Common myeloid progenitor, CD34-positive (primary cell): Measurements from ENCODE around the gene CHST3.

Source experiments
- CTCF ChIA-PET: fragments of 350-600 bp; sonication (Branson Sonifier 250); formaldehyde crosslinking; loops from one replicate; lab custom pipeline; 2021; ENCODE audit warnings: antibody characterized with exemption; lab: Charles Lee
- POLR2A ChIA-PET: fragments of 350-600 bp; sonication (Branson Sonifier 250); formaldehyde crosslinking; loops from one replicate; lab custom pipeline; 2021; ENCODE audit warnings: antibody characterized with exemption; lab: Charles Lee
- DNase-seq, 3 donors: peaks; one replicate each; pipeline versions ENCODE4 v3.0.0 to v3.0.0-alpha.2; 2013
- H3K27ac ChIP-seq, 2 experiments: 1 replicate in 1 of 2; 2 replicates in 1 of 2; pipeline ENCODE4 v1.7.0; 2013; ENCODE audit warnings: inconsistent platforms in 2 of 2, low read length in 2 of 2, mild to moderate bottlenecking in 2 of 2, low read depth in 1 of 2, moderate library complexity in 1 of 2; ENCODE audit not compliant: severe bottlenecking in 2 of 2, insufficient read depth in 1 of 2, poor library complexity in 1 of 2
- H3K27me3 ChIP-seq, 5 experiments: replicated peaks in 2 of 5; 1 replicate in 3 of 5; 2 replicates in 2 of 5; pipeline versions ENCODE4 v1.6.1 to v1.7.0; 2013; ENCODE audit warnings: low read length in 4 of 5, mild to moderate bottlenecking in 2 of 5, moderate library complexity in 2 of 5, inconsistent platforms in 1 of 5; ENCODE audit not compliant: insufficient read depth in 5 of 5, control insufficient read depth in 4 of 5
- H3K36me3 ChIP-seq, 4 experiments: 1 replicate in 2 of 4; 2 replicates in 2 of 4; pipeline versions ENCODE4 v1.6.1 to v1.7.0; 2013; ENCODE audit warnings: low read length in 3 of 4, control low read depth in 1 of 4, mild to moderate bottlenecking in 1 of 4; ENCODE audit not compliant: control insufficient read depth in 4 of 4, insufficient read depth in 4 of 4
- H3K4me1 ChIP-seq, 4 experiments: 1 replicate in 3 of 4; 2 replicates in 1 of 4; pipeline versions ENCODE4 v1.6.1 to v1.7.1; 2013; ENCODE audit warnings: low read length in 3 of 4, mild to moderate bottlenecking in 3 of 4, control low read depth in 1 of 4, inconsistent platforms in 1 of 4, moderate library complexity in 1 of 4; ENCODE audit not compliant: control insufficient read depth in 4 of 4, insufficient read depth in 4 of 4; ENCODE audit errors: control extremely low read depth in 1 of 4
- H3K4me3 ChIP-seq, 7 experiments: 1 replicate in 4 of 7; 2 replicates in 3 of 7; pipeline versions ENCODE4 v1.5.1 to v1.7.0; 2013; ENCODE audit warnings: mild to moderate bottlenecking in 7 of 7, low read length in 6 of 7, moderate library complexity in 6 of 7, inconsistent platforms in 2 of 7, low read depth in 2 of 7, control low read depth in 1 of 7; ENCODE audit not compliant: insufficient read depth in 4 of 7, control insufficient read depth in 1 of 7; ENCODE audit errors: extremely low read depth in 1 of 7
- H3K9me3 ChIP-seq, 5 experiments: 1 replicate in 4 of 5; 2 replicates in 1 of 5; pipeline versions ENCODE4 v1.6.1 to v1.7.1; 2013; ENCODE audit warnings: low read length in 4 of 5, mild to moderate bottlenecking in 2 of 5, inconsistent platforms in 1 of 5, low read depth in 1 of 5, moderate library complexity in 1 of 5; ENCODE audit not compliant: control insufficient read depth in 4 of 5, insufficient read depth in 2 of 5; ENCODE audit errors: control extremely low read depth in 1 of 5
- WGBS: methylation state at CpG from one replicate; pipeline ENCODE4 v1.1.5; 2013; ENCODE audit not compliant: insufficient coverage; 5-methylcytosine and 5-hydroxymethylcytosine counted together

Gene CHST3

GRCh38 chr10:72049472-72049871, 85.3 kb downstream of the CHST3 start:
- Histone ChIP-seq H3K27me3 (no peaks in the 10 kb centered on the region), H3K27ac (no peak overlapping the region), H3K36me3 (no peaks in the 10 kb centered on the region), H3K4me3 (no peak overlapping the region), H3K9me3 (peaks cover 0 to 4% (median 2%) of the 10 kb centered on the region in 5 experiments), H3K4me1 (no peaks in the 10 kb centered on the region)
- CTCF ChIA-PET: interaction anchor here (0.9 to 3.7 kb wide), 17 partner anchors 10 to 288 kb away, joined by 3 to 15 read pairs (median 5); no protein-coding TSS in a partner anchor
- POLR2A ChIA-PET: no interaction called here
- no peak for DNase-seq
- WGBS: 100% methylated on average over 1 of the region's 1 CpG

- ChIA-PET CTCF (interaction anchor here (0.9 to 3.7 kb wide), 10 partner anchors 15 to 287 kb away, joined by 3 to 12 read pairs (median 5); no protein-coding TSS in a partner anchor), POLR2A (no interaction called here)
- no peak overlapping the region for H3K4me3 ChIP-seq
- peaks cover 0 to 4% (median 2%) of the 10 kb centered on the region in 5 experiments for H3K9me3 ChIP-seq
- H3K27me3 ChIP-seq: no peaks in the 10 kb centered on the region
- WGBS: 50% methylated on average over 2 of the region's 5 CpGs
- H3K27ac ChIP-seq: no peak overlapping the region
- peaks cover 0 to 3% (median 0%) of the 10 kb centered on the region in 4 experiments for H3K4me1 ChIP-seq
- no peak for DNase-seq
- H3K36me3 ChIP-seq: no peaks in the 10 kb centered on the region
These were observed 86.0 kb downstream of the CHST3 start for GRCh38 chr10:72049969-72050781.

GRCh38 chr10:72050873-72051272, 86.7 kb downstream of the CHST3 start:
- Histone ChIP-seq H3K27me3 (no peaks in the 10 kb centered on the region), H3K9me3 (peaks cover 0 to 4% (median 2%) of the 10 kb centered on the region in 5 experiments), H3K4me1 (peaks cover 0 to 3% (median 0%) of the 10 kb centered on the region in 4 experiments), H3K4me3 (no peak overlapping the region), H3K36me3 (no peaks in the 10 kb centered on the region), H3K27ac (no peak overlapping the region)
- CTCF ChIA-PET: interaction anchor here (1.0 to 2.9 kb wide), 5 partner anchors 14 to 173 kb away, joined by 3 to 8 read pairs (median 3); no protein-coding TSS in a partner anchor
- 100% methylated on average over 2 of the region's 3 CpGs for WGBS
- POLR2A ChIA-PET: no interaction called here
- DNase-seq: no peak

- 100% methylated on average over 5 of the region's 7 CpGs for WGBS
- CTCF ChIA-PET: interaction anchor here (0.6 to 1.8 kb wide), 3 partner anchors 11 to 259 kb away, joined by 3 to 6 read pairs (median 3); no protein-coding TSS in a partner anchor
- Histone ChIP-seq H3K4me1 (peaks cover 0 to 3% (median 0%) of the 10 kb centered on the region in 4 experiments), H3K27me3 (no peaks in the 10 kb centered on the region), H3K36me3 (no peaks in the 10 kb centered on the region), H3K9me3 (peaks cover 0 to 4% (median 2%) of the 10 kb centered on the region in 5 experiments), H3K27ac (no peak overlapping the region), H3K4me3 (no peak overlapping the region)
- DNase-seq: no peak
- POLR2A ChIA-PET: no interaction called here
These were observed 89.5 kb downstream of the CHST3 start for GRCh38 chr10:72053690-72054089.

GRCh38 chr10:72056113-72056512, 91.9 kb downstream of the CHST3 start:
- WGBS: 75% methylated on average over 4 of the region's 5 CpGs
- H3K27ac ChIP-seq: no peak overlapping the region
- H3K4me3 ChIP-seq: no peak overlapping the region
- no peaks in the 10 kb centered on the region for H3K27me3 ChIP-seq
- H3K4me1 ChIP-seq: peaks cover 0 to 3% (median 0%) of the 10 kb centered on the region in 4 experiments
- DNase-seq: no peak
- POLR2A ChIA-PET: no interaction called here
- CTCF ChIA-PET: interaction anchor here (1.1 to 2.7 kb wide), 2 partner anchors 14 to 159 kb away, joined by 3 to 12 read pairs; no protein-coding TSS in a partner anchor
- no peaks in the 10 kb centered on the region for H3K36me3 ChIP-seq
- H3K9me3 ChIP-seq: no peaks in the 10 kb centered on the region

GRCh38 chr10:72056932-72057751, 92.9 kb downstream of the CHST3 start:
- POLR2A ChIA-PET: no interaction called here

More at GRCh38 chr10:72056932-72057751, 92.9 kb downstream of the CHST3 start:
- H3K27ac ChIP-seq: no peak overlapping the region
- WGBS: 96% methylated on average over 22 of the region's 25 CpGs
- no peaks in the 10 kb centered on the region for H3K9me3 ChIP-seq
- H3K4me3 ChIP-seq: no peak overlapping the region
- no peaks in the 10 kb centered on the region for H3K27me3 ChIP-seq
- CTCF ChIA-PET: interaction anchor here (1.2 to 2.7 kb wide), 2 partner anchors 9 to 13 kb away, joined by 5 to 12 read pairs; no protein-coding TSS in a partner anchor
- peaks cover 0 to 3% (median 0%) of the 10 kb centered on the region in 4 experiments for H3K4me1 ChIP-seq
- DNase-seq: no peak
- H3K36me3 ChIP-seq: no peaks in the 10 kb centered on the region
